IMR-90 (cell line): Measurements from ENCODE around the gene DHFR. TPM values are rescaled to one million over a fixed set of nuclear protein-coding genes. Genes with fewer than 3 reads are reported as not detected.

Source experiments
- ATAC-seq: fragments of 200-7000 bp; cut with Tn5 transposase; 2 replicates; pipeline ENCODE4 v1.9.1; 2020; ENCODE audit warnings: low read depth, mild to moderate bottlenecking, moderate library complexity
- BruUV-seq: library from RNA; stranded (reverse); fragments of 400-500 nt; replicated peaks from 2 replicates; lab custom pipeline; 2021; lab: Mats Ljungman, UMichigan
- CTCF ChIA-PET: fragments of 300-600 bp; formaldehyde crosslinking; extraction: SDS; loops from one replicate; lab custom pipeline; 2021; ENCODE audit warnings: antibody characterized with exemption; lab: Yijun Ruan, JAX
- POLR2A ChIA-PET: fragments of 300-600 bp; sonication (Branson Sonifier 250); formaldehyde crosslinking; loops from one replicate; lab custom pipeline; 2022; ENCODE audit warnings: antibody characterized with exemption; ENCODE audit not compliant: unreplicated experiment; lab: Charles Lee
- DNase-seq: peaks from one replicate; pipeline ENCODE4 v3.0.0; 2013
- H2AFZ ChIP-seq: replicated peaks from 2 replicates; pipeline ENCODE3; 2013; ENCODE audit warnings: low read length, mild to moderate bottlenecking; ENCODE audit not compliant: poor library complexity
- H2AK5ac ChIP-seq: 2 replicates; pipeline ENCODE4 v1.6.1; 2013; ENCODE audit warnings: low read depth, low read length, inconsistent platforms
- H2AK9ac ChIP-seq: replicated peaks from 2 replicates; pipeline ENCODE3; 2013; ENCODE audit warnings: mild to moderate bottlenecking, low read depth, low read length, moderate library complexity; ENCODE audit not compliant: poor library complexity
- H2BK120ac ChIP-seq: 2 replicates; pipeline ENCODE4 v1.6.1; 2013; ENCODE audit warnings: low read depth, low read length, inconsistent platforms
- H2BK15ac ChIP-seq: 3 replicates; pipeline ENCODE4 v1.6.1; 2013; ENCODE audit warnings: low read depth, low read length, inconsistent platforms
- H2BK20ac ChIP-seq: 2 replicates; pipeline ENCODE4 v1.6.1; 2013; ENCODE audit warnings: low read depth, mild to moderate bottlenecking, inconsistent platforms, low read length, moderate library complexity
- H2BK5ac ChIP-seq: 2 replicates; pipeline ENCODE4 v1.6.1; 2013; ENCODE audit warnings: mild to moderate bottlenecking, low read depth, low read length, inconsistent platforms; ENCODE audit not compliant: poor library complexity, severe bottlenecking
- H3K14ac ChIP-seq: replicated peaks from 2 replicates; pipeline ENCODE4 v1.6.1; 2013; ENCODE audit warnings: low read depth, low read length, inconsistent platforms
- H3K18ac ChIP-seq: 2 replicates; pipeline ENCODE4 v1.6.1; 2013; ENCODE audit warnings: low read depth, low read length, control low read depth
- H3K23ac ChIP-seq: 2 replicates; pipeline ENCODE4 v1.6.1; 2013; ENCODE audit warnings: low read depth, low read length, inconsistent platforms
- H3K27ac ChIP-seq: 2 replicates; pipeline ENCODE4 v1.5.1; 2013; ENCODE audit warnings: mild to moderate bottlenecking, control low read depth, low read length; ENCODE audit not compliant: insufficient read depth
- H3K27me3 ChIP-seq: 2 replicates; pipeline ENCODE4 v1.6.1; 2013; ENCODE audit warnings: low read length; ENCODE audit not compliant: control insufficient read depth, insufficient read depth
- H3K36me3 ChIP-seq: 2 replicates; pipeline ENCODE4 v1.6.1; 2013; ENCODE audit warnings: low read length, mixed read lengths; ENCODE audit not compliant: control insufficient read depth, insufficient read depth
- H3K4ac ChIP-seq: 2 replicates; pipeline ENCODE4 v1.6.1; 2013; ENCODE audit warnings: low read depth, low read length, inconsistent platforms
- H3K4me1 ChIP-seq: 2 replicates; pipeline ENCODE4 v1.6.1; 2013; ENCODE audit warnings: low read length, mixed read lengths; ENCODE audit not compliant: control insufficient read depth, insufficient read depth
- H3K4me2 ChIP-seq: 2 replicates; pipeline ENCODE4 v1.6.1; 2013; ENCODE audit warnings: low read depth, mild to moderate bottlenecking, control low read depth, low read length, moderate library complexity
- H3K4me3 ChIP-seq: 2 replicates; pipeline ENCODE4 v1.5.1; 2013; ENCODE audit warnings: low read depth, mild to moderate bottlenecking, control low read depth, low read length, moderate library complexity; ENCODE audit not compliant: insufficient read depth
- H3K56ac ChIP-seq: 2 replicates; pipeline ENCODE4 v1.6.1; 2013; ENCODE audit warnings: low read length, inconsistent platforms; ENCODE audit not compliant: insufficient read depth; ENCODE audit errors: extremely low read depth
- H3K79me1 ChIP-seq, 2 experiments: 2 replicates each; pipeline ENCODE4 v1.6.1; 2013; ENCODE audit warnings: low read length in 2 of 2, inconsistent platforms in 1 of 2, low read depth in 1 of 2
- H3K9ac ChIP-seq: 2 replicates; pipeline ENCODE4 v1.6.1; 2013; ENCODE audit warnings: low read depth, low read length, control low read depth
- H3K9me1 ChIP-seq: 2 replicates; pipeline ENCODE4 v1.6.1; 2013; ENCODE audit warnings: low read length, inconsistent platforms; ENCODE audit not compliant: insufficient read depth
- H3K9me3 ChIP-seq: 2 replicates; pipeline ENCODE4 v1.6.1; 2013; ENCODE audit warnings: low read length; ENCODE audit not compliant: control insufficient read depth, insufficient read depth
- H4K20me1 ChIP-seq: 2 replicates; pipeline ENCODE4 v1.6.1; 2013; ENCODE audit warnings: low read length, inconsistent platforms; ENCODE audit not compliant: insufficient read depth
- H4K5ac ChIP-seq: 2 replicates; pipeline ENCODE4 v1.6.1; 2013; ENCODE audit warnings: mild to moderate bottlenecking, low read depth, low read length, control low read depth
- H4K8ac ChIP-seq, 2 experiments: 2 replicates each; pipeline ENCODE4 v1.6.1; 2013; ENCODE audit warnings: low read depth in 2 of 2, low read length in 2 of 2, control low read depth in 1 of 2, inconsistent platforms in 1 of 2
- H4K91ac ChIP-seq: 2 replicates; pipeline ENCODE4 v1.6.1; 2013; ENCODE audit warnings: low read depth, low read length, inconsistent platforms; ENCODE audit not compliant: insufficient read depth
- CEBPB ChIP-seq: IDR thresholded peaks from 2 replicates; pipeline ENCODE4 v1.6.1; 2012; ENCODE audit warnings: low read depth, low read length, improper control_type of control experiment
- FOS ChIP-seq: fragments of 150-350 bp; IDR thresholded peaks from 2 replicates; pipeline ENCODE4 v1.6.1; 2016; ENCODE audit warnings: low read depth, low read length
- MAFK ChIP-seq: IDR thresholded peaks from 2 replicates; pipeline ENCODE4 v1.6.1; 2012; ENCODE audit warnings: low read depth, low read length, improper control_type of control experiment
- MAZ ChIP-seq: IDR thresholded peaks from 2 replicates; pipeline ENCODE4 v1.6.1; 2012; ENCODE audit warnings: low read depth, mild to moderate bottlenecking, low read length, improper control_type of control experiment, moderate library complexity, borderline replicate concordance
- RCOR1 ChIP-seq: IDR thresholded peaks from 2 replicates; pipeline ENCODE4 v1.6.1; 2012; ENCODE audit warnings: mild to moderate bottlenecking, low read length, improper control_type of control experiment; ENCODE audit not compliant: insufficient replicate concordance
- SMC3 ChIP-seq: fragments of 150-350 bp; IDR thresholded peaks from 2 replicates; pipeline ENCODE4 v1.6.1; 2016; ENCODE audit warnings: low read depth, mild to moderate bottlenecking, antibody characterized with exemption, low read length, moderate library complexity
- WGBS, 2 experiments: methylation state at CpG; one replicate each; pipeline versions ENCODE4 v1.1.5 to v1.1.7; 2013; ENCODE audit warnings: missing lambda C conversion rate in 2 of 2; ENCODE audit not compliant: insufficient read length in 1 of 2; ENCODE audit errors: extremely low coverage in 2 of 2; 5-methylcytosine and 5-hydroxymethylcytosine counted together
- dilution Hi-C: fragments of 300-500 bp; cut with HindIII; formaldehyde crosslinking; loops from one replicate; pipeline ENCODE4 v1.14.3; 2018; ENCODE audit warnings: low sequenced_read_pairs; ENCODE audit not compliant: unreplicated experiment
- in situ Hi-C: fragments of 300-500 bp; cut with MboI; formaldehyde crosslinking; loops from 3 replicates; pipeline ENCODE4 v1.14.3; 2019; ENCODE audit warnings: low sequenced_read_pairs, inconsistent platforms, mixed read lengths
- intact Hi-C: fragments of 100-400 bp; cut with micrococcal nuclease; formaldehyde crosslinking; loops from 2 replicates; pipeline ENCODE4 v1.10.0; 2022
- polyA plus RNA-seq, 3 experiments: library from polyadenylated mRNA; depleted of rRNA; stranded (reverse); fragments of >200 nt; gene quantifications; 2 replicates each; pipeline ENCODE4 v1.2.3, GENCODE V29; 2012; ENCODE audit warnings: low replicate concordance in 1 of 3
- total RNA-seq: library from RNA; depleted of rRNA; stranded (reverse); fragments of >200 nt; gene quantifications from 2 replicates; pipeline ENCODE4 v1.2.3, GENCODE V29; 2012

The DHFR gene
- total and polyA plus RNA-seq, 2 of the 4 experiments (the other 2 are of a cell fraction): 20.6 to 29.4 TPM

GRCh38 chr5:80618438-80618837 lies 36.3 kb downstream of the DHFR start:
- Histone ChIP-seq H4K5ac (no peak overlapping the region), H3K23ac (no peak overlapping the region), H3K4ac (no peak overlapping the region), H2AK5ac (no peak overlapping the region), H2BK120ac (no peak overlapping the region), H3K4me3 (no peak overlapping the region), H3K14ac (no peak overlapping the region), H4K91ac (no peak overlapping the region), H4K8ac (no peak overlapping the region), H3K27me3 (no peaks in the 10 kb centered on the region), H3K4me2 (no peak overlapping the region), H2AFZ (no peak overlapping the region), H3K9me3 (no peaks in the 10 kb centered on the region), H2BK15ac (no peak overlapping the region), H3K56ac (no peak overlapping the region), H3K9ac (no peak overlapping the region), H3K18ac (no peak overlapping the region), H3K4me1 (no peaks in the 10 kb centered on the region), H3K79me1 (no peaks in the 10 kb centered on the region), H3K27ac (no peak overlapping the region), H2AK9ac (no peak overlapping the region), H3K9me1 (0 out of 2 replicates have a peak, but pooled peaks cover 7% of the 10 kb centered on the region), H2BK5ac (no peak overlapping the region), H3K36me3 (no peaks in the 10 kb centered on the region), H2BK20ac (no peak overlapping the region), H4K20me1 (no peaks in the 10 kb centered on the region)
- POLR2A ChIA-PET: no interaction called here
- BruUV-seq: no TSS peak
- intact Hi-C loops: no loop called here
- TF ChIP-seq RCOR1 (no peak), FOS (no peak), SMC3 (no peak), MAZ (no peak), CEBPB (no peak), MAFK (no peak)
- WGBS, 2 experiments: no CpG with 5 or more reads among the region's 4 CpGs
- no peak for ATAC-seq
- in situ Hi-C loops: no loop called here
- dilution Hi-C loops: no loop called here
- CTCF ChIA-PET: no interaction called here
- DNase-seq: no peak
